Mesothelial cell of epicardium (in vitro differentiated cells): ENCODE data around the gene PIEZO2. TPM values are rescaled to one million over a fixed set of nuclear protein-coding genes. Genes with fewer than 3 reads are reported as not detected.

Source experiments
- DNase-seq, 2 experiments: peaks; one replicate each; pipeline ENCODE4 v3.0.0; 2021; ENCODE audit warnings: low spot score in 2 of 2; ENCODE audit not compliant: unreplicated experiment in 2 of 2
- H3K27ac Mint-ChIP-seq: 2 replicates; pipeline ENCODE4 v1.8.0; 2021; ENCODE audit warnings: mixed read lengths
- H3K27me3 Mint-ChIP-seq: 2 replicates; pipeline ENCODE4 v1.8.0; 2021; ENCODE audit warnings: low read depth, mixed read lengths
- H3K36me3 Mint-ChIP-seq: 2 replicates; pipeline ENCODE4 v1.8.0; 2021; ENCODE audit warnings: mixed read lengths
- H3K4me1 Mint-ChIP-seq: 2 replicates; pipeline ENCODE4 v1.8.0; 2021; ENCODE audit warnings: mixed read lengths
- H3K4me3 Mint-ChIP-seq: 2 replicates; pipeline ENCODE4 v1.8.0; 2021; ENCODE audit warnings: mild to moderate bottlenecking, moderate library complexity, mixed read lengths
- H3K9me3 Mint-ChIP-seq: 2 replicates; pipeline ENCODE4 v1.8.0; 2021; ENCODE audit warnings: mixed read lengths
- total RNA-seq: library from RNA; stranded (reverse); gene quantifications from 3 replicates; pipeline ENCODE4 v1.2.1, GENCODE V29; 2021
- TF ChIP-seq, protein P1 (sequence below): fragments of 200-600 bp; sonication (generic); IDR thresholded peaks from one replicate; pipeline ENCODE4 v1.5.0; 2021; ENCODE audit warnings: antibody characterized with exemption; ENCODE audit not compliant: unreplicated experiment

The PIEZO2 gene
- total RNA-seq, 1 donor from 2014 or later = 36.7 TPM

DNA sequence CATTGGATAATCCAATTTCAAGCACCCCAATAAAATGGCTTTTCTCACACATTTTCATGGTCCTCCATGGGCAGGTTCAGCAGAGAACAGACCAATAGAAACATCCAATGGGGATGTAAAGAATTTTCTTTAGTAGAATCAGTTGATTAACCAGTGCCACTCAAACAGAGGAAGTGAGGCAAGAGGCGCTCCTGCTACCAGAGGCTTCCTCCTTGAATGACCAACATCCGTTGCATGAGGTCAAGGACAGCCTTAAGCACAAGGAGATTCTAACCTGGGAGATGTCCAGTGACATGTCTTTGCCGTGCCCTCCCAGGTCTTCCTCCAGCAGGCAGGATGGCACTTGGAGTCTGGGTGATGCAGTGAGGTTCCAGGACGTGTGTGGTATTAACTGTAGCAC lies 146.6 kb downstream of the PIEZO2 start:
- H3K27me3 Mint-ChIP-seq = no peaks in the 10 kb centered on the region
- peaks cover 5% of the 10 kb centered on the region for H3K9me3 Mint-ChIP-seq
- H3K27ac Mint-ChIP-seq = no peak overlapping the region
- peaks cover 3% of the 10 kb centered on the region for H3K36me3 Mint-ChIP-seq
- H3K4me3 Mint-ChIP-seq = no peak overlapping the region
- H3K4me1 Mint-ChIP-seq = no peaks in the 10 kb centered on the region
- no peak for DNase-seq
- TF ChIP-seq, protein P1, sequence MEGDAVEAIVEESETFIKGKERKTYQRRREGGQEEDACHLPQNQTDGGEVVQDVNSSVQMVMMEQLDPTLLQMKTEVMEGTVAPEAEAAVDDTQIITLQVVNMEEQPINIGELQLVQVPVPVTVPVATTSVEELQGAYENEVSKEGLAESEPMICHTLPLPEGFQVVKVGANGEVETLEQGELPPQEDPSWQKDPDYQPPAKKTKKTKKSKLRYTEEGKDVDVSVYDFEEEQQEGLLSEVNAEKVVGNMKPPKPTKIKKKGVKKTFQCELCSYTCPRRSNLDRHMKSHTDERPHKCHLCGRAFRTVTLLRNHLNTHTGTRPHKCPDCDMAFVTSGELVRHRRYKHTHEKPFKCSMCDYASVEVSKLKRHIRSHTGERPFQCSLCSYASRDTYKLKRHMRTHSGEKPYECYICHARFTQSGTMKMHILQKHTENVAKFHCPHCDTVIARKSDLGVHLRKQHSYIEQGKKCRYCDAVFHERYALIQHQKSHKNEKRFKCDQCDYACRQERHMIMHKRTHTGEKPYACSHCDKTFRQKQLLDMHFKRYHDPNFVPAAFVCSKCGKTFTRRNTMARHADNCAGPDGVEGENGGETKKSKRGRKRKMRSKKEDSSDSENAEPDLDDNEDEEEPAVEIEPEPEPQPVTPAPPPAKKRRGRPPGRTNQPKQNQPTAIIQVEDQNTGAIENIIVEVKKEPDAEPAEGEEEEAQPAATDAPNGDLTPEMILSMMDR = no peak

DNA sequence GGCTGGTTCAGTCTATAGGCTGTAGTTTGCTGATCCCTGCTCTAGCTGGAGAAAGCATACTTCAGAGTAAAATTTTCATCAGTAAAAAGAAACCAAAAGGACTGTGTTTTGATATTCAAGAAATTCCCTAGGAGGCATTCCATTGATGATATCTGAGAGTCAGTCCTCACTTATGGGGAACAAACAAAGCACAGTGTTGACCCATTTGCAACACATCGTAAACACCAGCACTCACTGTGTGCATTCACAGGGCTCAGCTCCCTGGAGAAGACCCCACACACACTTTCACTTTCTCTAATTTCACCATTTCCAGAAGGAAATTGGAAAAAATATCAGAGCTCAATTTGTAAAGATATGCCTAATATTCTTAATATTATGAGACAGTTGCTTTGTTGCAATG lies 147.1 kb downstream of the PIEZO2 start:
- Mint-ChIP-seq H3K9me3 (peaks cover 9% of the 10 kb centered on the region), H3K36me3 (peaks cover 7% of the 10 kb centered on the region), H3K4me1 (no peaks in the 10 kb centered on the region), H3K27me3 (no peaks in the 10 kb centered on the region), H3K27ac (no peak overlapping the region), H3K4me3 (no peak overlapping the region)
- TF ChIP-seq, protein P1 = no peak
- DNase-seq = no peak

DNA sequence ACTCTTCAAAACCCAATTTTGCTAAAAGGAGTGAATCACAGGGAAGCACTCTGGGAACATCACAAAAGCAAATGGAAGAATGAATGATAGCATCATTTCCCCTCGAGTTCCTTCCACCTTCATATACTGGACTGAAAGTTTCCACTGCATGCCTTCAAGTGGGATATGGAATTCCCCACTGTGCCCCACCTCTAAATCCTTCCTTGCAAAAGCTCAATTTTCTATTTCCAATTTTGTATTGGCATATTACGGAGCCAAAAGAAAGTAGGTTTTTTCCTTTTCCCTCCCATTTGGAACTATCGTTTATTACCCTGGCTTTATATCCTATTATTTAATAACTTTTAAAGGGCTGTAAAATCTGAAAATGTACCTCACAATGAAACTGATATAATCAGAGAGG lies 149.3 kb downstream of the PIEZO2 start:
- Mint-ChIP-seq H3K9me3 (peaks cover 22% of the 10 kb centered on the region), H3K4me3 (no peak overlapping the region), H3K36me3 (peaks cover 12% of the 10 kb centered on the region), H3K27me3 (no peaks in the 10 kb centered on the region), H3K4me1 (no peaks in the 10 kb centered on the region), H3K27ac (no peak overlapping the region)
- no peak for DNase-seq
- TF ChIP-seq, protein P1 = no peak

DNA sequence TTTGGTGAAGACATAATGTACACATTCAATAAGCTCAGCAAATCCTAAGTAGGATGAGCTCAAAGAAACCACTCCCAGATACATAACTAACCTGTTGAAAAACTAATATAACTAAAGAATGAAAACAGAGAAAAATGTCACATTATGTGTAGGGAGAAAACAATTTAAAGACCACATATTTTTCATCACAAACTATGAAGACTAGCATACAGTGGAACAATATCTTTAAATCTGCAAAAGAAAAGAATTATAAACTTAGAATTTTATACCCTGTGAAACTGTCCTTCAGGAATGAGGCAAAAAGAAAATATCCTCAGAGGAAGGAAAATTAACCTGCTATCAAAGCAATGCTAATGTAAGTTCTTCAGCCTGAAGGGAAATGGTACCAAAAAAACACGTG lies 151.5 kb downstream of the PIEZO2 start:
- no peak for DNase-seq
- Mint-ChIP-seq H3K27ac (no peak overlapping the region), H3K27me3 (no peaks in the 10 kb centered on the region), H3K36me3 (peaks cover 16% of the 10 kb centered on the region), H3K4me1 (no peaks in the 10 kb centered on the region), H3K9me3 (peaks cover 33% of the 10 kb centered on the region), H3K4me3 (no peak overlapping the region)
- TF ChIP-seq, protein P1 = no peak

DNA sequence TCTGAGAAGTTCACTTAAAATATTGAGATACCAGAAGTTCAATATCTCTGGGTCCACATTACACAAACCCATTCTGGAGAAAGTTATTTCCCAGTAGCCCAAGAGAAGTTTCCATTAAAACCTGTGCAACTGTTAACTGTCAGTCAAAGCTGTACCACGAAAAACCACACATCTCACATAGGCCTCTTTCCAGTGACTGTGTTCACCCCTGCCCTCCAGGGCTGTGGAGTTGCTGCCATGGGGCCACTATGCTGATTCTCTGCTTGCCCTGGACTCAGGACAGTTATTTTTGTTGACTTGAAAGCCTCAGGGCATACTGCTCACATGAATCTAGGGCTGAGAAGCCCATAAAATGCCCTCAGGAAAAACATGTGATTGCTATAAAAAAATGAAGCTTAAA lies 153.8 kb downstream of the PIEZO2 start:
- Mint-ChIP-seq H3K4me3 (no peak overlapping the region), H3K27me3 (no peaks in the 10 kb centered on the region), H3K36me3 (peaks cover 20% of the 10 kb centered on the region), H3K9me3 (peaks cover 45% of the 10 kb centered on the region), H3K4me1 (no peaks in the 10 kb centered on the region), H3K27ac (no peak overlapping the region)
- TF ChIP-seq, protein P1 = no peak
- DNase-seq = no peak

DNA sequence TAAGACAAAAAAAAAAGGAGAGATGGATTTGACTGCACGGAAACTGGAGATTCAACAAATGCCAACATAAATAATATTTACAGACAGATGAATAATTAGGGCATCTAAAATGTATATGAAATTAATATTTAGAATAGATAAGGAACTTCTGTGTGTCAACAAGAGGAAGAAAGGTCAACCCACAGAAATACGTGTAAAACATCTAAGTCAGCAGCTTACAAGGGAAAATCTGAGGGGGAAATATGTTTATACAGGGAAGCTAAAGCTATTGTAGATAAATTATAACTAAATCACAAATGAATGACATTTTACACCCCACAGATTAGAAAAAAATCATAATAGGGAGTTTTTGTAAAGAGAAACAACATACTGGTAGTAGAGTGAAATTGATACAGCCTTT lies 159.9 kb downstream of the PIEZO2 start:
- TF ChIP-seq, protein P1 = no peak
- no peaks in the 10 kb centered on the region for H3K4me1 Mint-ChIP-seq
- no peak overlapping the region for H3K4me3 Mint-ChIP-seq
- no peaks in the 10 kb centered on the region for H3K27me3 Mint-ChIP-seq
- peaks cover 30% of the 10 kb centered on the region for H3K36me3 Mint-ChIP-seq
- peaks cover 64% of the 10 kb centered on the region for H3K9me3 Mint-ChIP-seq
- no peak for DNase-seq
- no peak overlapping the region for H3K27ac Mint-ChIP-seq
